CD14-positive monocyte (primary cell): ENCODE measurements around the gene WLS. TPM values are rescaled to one million over a fixed set of nuclear protein-coding genes. Genes with fewer than 3 reads are reported as not detected.

Experiments
- DNase-seq, 3 donors: peaks; one replicate each; pipeline ENCODE4 v3.0.0-alpha.2; 2011 to 2022
- H2AFZ ChIP-seq: 2 replicates; pipeline ENCODE4 v1.6.0; 2012; ENCODE audit warnings: mild to moderate bottlenecking, low read depth, low read length, inconsistent platforms; ENCODE audit not compliant: insufficient read depth, poor library complexity, severe bottlenecking
- H3K27ac ChIP-seq, 2 donors: 1 replicate in 1 of 2; 2 replicates in 1 of 2; pipeline ENCODE4 v1.5.1; 2012 to 2013; ENCODE audit warnings: low read length in 2 of 2, control low read depth in 1 of 2, inconsistent platforms in 1 of 2, low read depth in 1 of 2, mild to moderate bottlenecking in 1 of 2
- H3K27me3 ChIP-seq, 2 donors: one replicate each; pipeline versions ENCODE4 v1.6.0 to v1.6.1; 2011 to 2013; ENCODE audit warnings: low read length in 2 of 2; ENCODE audit not compliant: control insufficient read depth in 2 of 2, insufficient read depth in 2 of 2
- H3K36me3 ChIP-seq, 2 donors: replicated peaks in 1 of 2; 1 replicate in 1 of 2; 2 replicates in 1 of 2; pipeline versions ENCODE4 v1.5.1 to v1.6.1; 2012 to 2013; ENCODE audit warnings: low read length in 2 of 2, control low read depth in 1 of 2, inconsistent platforms in 1 of 2, mild to moderate bottlenecking in 1 of 2; ENCODE audit not compliant: insufficient read depth in 2 of 2, control insufficient read depth in 1 of 2
- H3K4me1 ChIP-seq, 2 donors: 1 replicate in 1 of 2; 2 replicates in 1 of 2; pipeline versions ENCODE4 v1.5.1 to v1.6.1; 2012 to 2013; ENCODE audit warnings: low read length in 2 of 2, control low read depth in 1 of 2, inconsistent platforms in 1 of 2, mild to moderate bottlenecking in 1 of 2, moderate library complexity in 1 of 2; ENCODE audit not compliant: insufficient read depth in 2 of 2, control insufficient read depth in 1 of 2
- H3K4me2 ChIP-seq: replicated peaks from 2 replicates; pipeline ENCODE3; 2012; ENCODE audit warnings: low read length, moderate library complexity, mild to moderate bottlenecking; ENCODE audit not compliant: poor library complexity, severe bottlenecking; ENCODE audit errors: extremely low read depth
- H3K4me3 ChIP-seq, 3 experiments: fragments of 200-600 bp in 1 of 3; sonication (generic) in 1 of 3; replicated peaks in 1 of 3; 1 replicate in 2 of 3; 2 replicates in 1 of 3; pipeline ENCODE4 v1.5.1; 2011 to 2013; ENCODE audit warnings: low read length in 3 of 3, mild to moderate bottlenecking in 3 of 3, control low read depth in 2 of 3, low read depth in 2 of 3, inconsistent platforms in 1 of 3, moderate library complexity in 1 of 3
- H3K79me2 ChIP-seq: 2 replicates; pipeline ENCODE4 v1.6.0; 2012; ENCODE audit warnings: mild to moderate bottlenecking, control low read depth, inconsistent platforms, low read length, moderate library complexity; ENCODE audit not compliant: insufficient read depth
- H3K9ac ChIP-seq: 2 replicates; pipeline ENCODE4 v1.6.0; 2017; ENCODE audit warnings: low read length, mild to moderate bottlenecking; ENCODE audit not compliant: insufficient read depth, poor library complexity, severe bottlenecking
- H3K9me3 ChIP-seq, 2 donors: replicated peaks in 1 of 2; 1 replicate in 1 of 2; 2 replicates in 1 of 2; pipeline versions ENCODE4 v1.5.1 to v1.6.1; 2012 to 2013; ENCODE audit warnings: low read length in 2 of 2, control low read depth in 1 of 2; ENCODE audit not compliant: control insufficient read depth in 1 of 2, insufficient read depth in 1 of 2
- H4K20me1 ChIP-seq: 2 replicates; pipeline ENCODE4 v1.6.0; 2012; ENCODE audit warnings: mild to moderate bottlenecking, low read length, control low read depth, moderate library complexity; ENCODE audit not compliant: insufficient read depth
- H3K27ac Mint-ChIP-seq, 7 donors: one replicate each; pipeline ENCODE4 v1.8.0; 2020; ENCODE audit warnings: mild to moderate bottlenecking in 7 of 7, mixed read lengths in 7 of 7, moderate library complexity in 6 of 7, inconsistent platforms in 2 of 7
- H3K27me3 Mint-ChIP-seq, 3 donors: one replicate each; pipeline ENCODE4 v1.8.0; 2021 to 2022; ENCODE audit warnings: low read depth in 3 of 3, mild to moderate bottlenecking in 3 of 3, mixed read lengths in 3 of 3, moderate library complexity in 3 of 3, inconsistent platforms in 1 of 3
- H3K36me3 Mint-ChIP-seq, 2 donors: one replicate each; pipeline ENCODE4 v1.8.0; 2020; ENCODE audit warnings: mixed read lengths in 2 of 2, inconsistent platforms in 1 of 2, mild to moderate bottlenecking in 1 of 2
- H3K4me1 Mint-ChIP-seq: one replicate; pipeline ENCODE4 v1.8.0; 2020; ENCODE audit warnings: mild to moderate bottlenecking, mixed read lengths
- H3K4me3 Mint-ChIP-seq, 2 donors: one replicate each; pipeline ENCODE4 v1.8.0; 2020; ENCODE audit warnings: mild to moderate bottlenecking in 2 of 2, mixed read lengths in 2 of 2, moderate library complexity in 1 of 2
- H3K9me3 Mint-ChIP-seq, 7 donors: one replicate each; pipeline ENCODE4 v1.8.0; 2020 to 2022; ENCODE audit warnings: mixed read lengths in 7 of 7, mild to moderate bottlenecking in 6 of 7, moderate library complexity in 6 of 7, inconsistent platforms in 2 of 7
- CTCF ChIP-seq: fragments of 200-600 bp; IDR thresholded peaks from one replicate; pipeline ENCODE4 v1.8.0; 2022; ENCODE audit warnings: antibody characterized with exemption, mild to moderate bottlenecking
- WGBS: methylation state at CpG from one replicate; pipeline ENCODE4 v1.1.5; 2013; ENCODE audit warnings: missing lambda C conversion rate; ENCODE audit not compliant: insufficient coverage; 5-methylcytosine and 5-hydroxymethylcytosine counted together
- intact Hi-C, 2 donors: fragments of 100-400 bp; cut with micrococcal nuclease; formaldehyde crosslinking; loops; one replicate each; pipeline versions ENCODE4 v1.15.0 to v1.15.1; 2023
- polyA plus RNA-seq, 3 donors: library from polyadenylated mRNA; depleted of rRNA in 1 of 3; unstranded in 2 of 3; stranded (reverse) in 1 of 3; fragments of 300-500 nt in 2 of 3; fragments of >200 nt in 1 of 3; fragmentation: Illumina TruSeq in 2 of 3; gene quantifications; 1 replicate in 2 of 3; 2 replicates in 1 of 3; pipeline ENCODE4 v1.2.3, GENCODE V29; 2012 to 2021

The WLS gene
- polyA plus RNA-seq, 3 donors, result 29.8 to 46.3 (median 34.6) TPM

GRCh38 chr1:68227598-68227997 is 4.7 kb downstream of the WLS start:
- no peak overlapping the region for H3K27ac Mint-ChIP-seq
- no peak overlapping the region for H3K27ac ChIP-seq
- peaks cover 25 to 31% of the 10 kb centered on the region in 2 donors for H3K36me3 Mint-ChIP-seq
- TF ChIP-seq CTCF, result no peak
- peaks cover 22 to 25% (median 23%) of the 10 kb centered on the region in 3 donors for H3K27me3 Mint-ChIP-seq
- H3K4me1 ChIP-seq, result peaks cover 20 to 26% of the 10 kb centered on the region in 2 donors
- H4K20me1 ChIP-seq, result peaks cover 33% of the 10 kb centered on the region
- peaks cover 0 to 3% (median 0%) of the 10 kb centered on the region in 7 donors for H3K9me3 Mint-ChIP-seq
- H3K27me3 ChIP-seq, result peaks cover 5 to 9% of the 10 kb centered on the region in 2 donors
- H2AFZ ChIP-seq, result no peak overlapping the region
- intact Hi-C loops, result no loop called here
- no peak overlapping the region for H3K4me3 ChIP-seq
- H3K4me2 ChIP-seq, result no peak overlapping the region
- DNase-seq, result no peak
- H3K9ac ChIP-seq, result no peak overlapping the region
- H3K4me1 Mint-ChIP-seq, result peaks cover 33% of the 10 kb centered on the region
- no peak overlapping the region for H3K4me3 Mint-ChIP-seq
- no peaks in the 10 kb centered on the region for H3K9me3 ChIP-seq
- peaks cover 0 to 7% of the 10 kb centered on the region in 2 donors for H3K36me3 ChIP-seq
- H3K79me2 ChIP-seq, result peaks cover 14% of the 10 kb centered on the region

GRCh38 chr1:68225781-68226180 is 6.5 kb downstream of the WLS start:
- intact Hi-C loops, result no loop called here
- Histone ChIP-seq H3K9ac (no peak overlapping the region), H4K20me1 (peaks cover 41% of the 10 kb centered on the region), H3K36me3 (peaks cover 0 to 7% of the 10 kb centered on the region in 2 donors), H3K9me3 (no peaks in the 10 kb centered on the region), H3K4me3 (no peak overlapping the region), H3K79me2 (peaks cover 10% of the 10 kb centered on the region), H3K27ac (no peak overlapping the region), H3K4me1 (peaks cover 18 to 20% of the 10 kb centered on the region in 2 donors), H3K4me2 (no peak overlapping the region), H2AFZ (no peak overlapping the region), H3K27me3 (peaks cover 5 to 6% of the 10 kb centered on the region in 2 donors)
- peaks cover 30 to 32% of the 10 kb centered on the region in 2 donors for H3K36me3 Mint-ChIP-seq
- peaks cover 29% of the 10 kb centered on the region for H3K4me1 Mint-ChIP-seq
- no peak for DNase-seq
- H3K4me3 Mint-ChIP-seq, result no peak overlapping the region
- TF ChIP-seq CTCF, result no peak
- no peak overlapping the region for H3K27ac Mint-ChIP-seq
- peaks cover 0 to 3% (median 0%) of the 10 kb centered on the region in 7 donors for H3K9me3 Mint-ChIP-seq
- peaks cover 16 to 28% (median 19%) of the 10 kb centered on the region in 3 donors for H3K27me3 Mint-ChIP-seq
- no CpG with 5 or more reads among the region's 1 CpG for WGBS
